H9 (cell line): ENCODE measurements around the gene TRMT1. TPM values are rescaled to one million over a fixed set of nuclear protein-coding genes. Genes with fewer than 3 reads are reported as not detected.

Experiments used
- DNase-seq: peaks from one replicate; pipeline ENCODE4 v3.0.0-alpha.2; 2017
- H2AFZ ChIP-seq: one replicate; pipeline ENCODE4 v1.6.1; 2013; ENCODE audit warnings: mild to moderate bottlenecking, low read length, control low read depth, moderate library complexity
- H2AK5ac ChIP-seq: 2 replicates; pipeline ENCODE4 v1.6.1; 2013; ENCODE audit warnings: low read length, control low read depth, mixed read lengths; ENCODE audit not compliant: insufficient read length
- H2BK120ac ChIP-seq: one replicate; pipeline ENCODE4 v1.6.1; 2013; ENCODE audit warnings: low read depth, mild to moderate bottlenecking, low read length, control low read depth, inconsistent platforms; ENCODE audit not compliant: poor library complexity, severe bottlenecking
- H2BK12ac ChIP-seq: 2 replicates; pipeline ENCODE4 v1.6.1; 2013; ENCODE audit warnings: low read length, control low read depth, mixed read lengths, low read depth; ENCODE audit not compliant: insufficient read length
- H2BK15ac ChIP-seq: 2 replicates; pipeline ENCODE4 v1.6.1; 2013; ENCODE audit warnings: low read depth, low read length, control low read depth
- H2BK20ac ChIP-seq: one replicate; pipeline ENCODE4 v1.6.1; 2013; ENCODE audit warnings: low read depth, mild to moderate bottlenecking, low read length, control low read depth, inconsistent platforms; ENCODE audit not compliant: poor library complexity, severe bottlenecking
- H2BK5ac ChIP-seq: 2 replicates; pipeline ENCODE4 v1.6.1; 2013; ENCODE audit warnings: low read length, control low read depth, mixed read lengths; ENCODE audit not compliant: insufficient read length
- H3K14ac ChIP-seq: 2 replicates; pipeline ENCODE4 v1.6.1; 2013; ENCODE audit warnings: low read length, control low read depth; ENCODE audit not compliant: insufficient read depth
- H3K18ac ChIP-seq: 2 replicates; pipeline ENCODE4 v1.6.1; 2013; ENCODE audit warnings: low read depth, mild to moderate bottlenecking, mixed read lengths, low read length, control low read depth; ENCODE audit not compliant: insufficient read length
- H3K23ac ChIP-seq: 2 replicates; pipeline ENCODE4 v1.6.1; 2013; ENCODE audit warnings: low read length, control low read depth, mixed read lengths, low read depth; ENCODE audit not compliant: insufficient read length
- H3K23me2 ChIP-seq: 2 replicates; pipeline ENCODE4 v1.6.1; 2013; ENCODE audit warnings: low read depth, mild to moderate bottlenecking, mixed read lengths, low read length, control low read depth; ENCODE audit not compliant: insufficient read length, poor library complexity, severe bottlenecking
- H3K27ac ChIP-seq: 2 replicates; pipeline ENCODE4 v1.5.1; 2013; ENCODE audit warnings: low read length, control low read depth, mixed read lengths, low read depth; ENCODE audit not compliant: insufficient read length
- H3K27me3 ChIP-seq: 2 replicates; pipeline ENCODE4 v1.6.1; 2013; ENCODE audit warnings: low read length, control low read depth, inconsistent platforms; ENCODE audit not compliant: insufficient read depth
- H3K4ac ChIP-seq: 2 replicates; pipeline ENCODE4 v1.6.1; 2013; ENCODE audit warnings: low read depth, mild to moderate bottlenecking, control low read depth, inconsistent platforms, low read length, moderate library complexity
- H3K4me1 ChIP-seq: 2 replicates; pipeline ENCODE4 v1.6.1; 2013; ENCODE audit warnings: low read length, control low read depth, inconsistent platforms; ENCODE audit not compliant: insufficient read depth
- H3K4me2 ChIP-seq: 2 replicates; pipeline ENCODE4 v1.6.1; 2013; ENCODE audit warnings: low read length, control low read depth, mixed read lengths; ENCODE audit not compliant: insufficient read length, insufficient read depth
- H3K56ac ChIP-seq: 2 replicates; pipeline ENCODE4 v1.6.1; 2013; ENCODE audit warnings: low read depth, mild to moderate bottlenecking, mixed read lengths, low read length, control low read depth; ENCODE audit not compliant: insufficient read length
- H3K79me1 ChIP-seq: 2 replicates; pipeline ENCODE4 v1.6.1; 2013; ENCODE audit warnings: low read depth, mild to moderate bottlenecking, moderate library complexity, low read length, control low read depth, inconsistent platforms; ENCODE audit not compliant: insufficient read depth, poor library complexity, severe bottlenecking
- H3K79me2 ChIP-seq: 2 replicates; pipeline ENCODE4 v1.6.1; 2013; ENCODE audit warnings: low read length, control low read depth, inconsistent platforms; ENCODE audit not compliant: insufficient read depth
- H3K9ac ChIP-seq: 2 replicates; pipeline ENCODE4 v1.6.1; 2013; ENCODE audit warnings: low read length, control low read depth, mixed read lengths; ENCODE audit not compliant: insufficient read length; ENCODE audit errors: extremely low read depth
- H3K9me3 ChIP-seq: one replicate; pipeline ENCODE4 v1.6.1; 2013; ENCODE audit warnings: low read depth, low read length, inconsistent platforms; ENCODE audit not compliant: control insufficient read depth
- H3T11ph ChIP-seq: one replicate; pipeline ENCODE4 v1.6.1; 2013; ENCODE audit warnings: mild to moderate bottlenecking, low read length, control low read depth, inconsistent platforms
- H4K20me1 ChIP-seq: one replicate; pipeline ENCODE4 v1.6.1; 2013; ENCODE audit not compliant: control insufficient read depth, insufficient read length, insufficient read depth
- H4K5ac ChIP-seq: 2 replicates; pipeline ENCODE4 v1.6.1; 2013; ENCODE audit warnings: low read depth, mild to moderate bottlenecking, mixed read lengths, low read length, control low read depth; ENCODE audit not compliant: insufficient read length
- H4K8ac ChIP-seq: replicated peaks from 2 replicates; pipeline ENCODE4 v1.6.1; 2013; ENCODE audit warnings: low read length, control low read depth, mixed read lengths, low read depth; ENCODE audit not compliant: insufficient read length
- H4K91ac ChIP-seq: 2 replicates; pipeline ENCODE4 v1.6.1; 2013; ENCODE audit warnings: low read depth, mild to moderate bottlenecking, moderate library complexity, mixed read lengths, low read length, control low read depth; ENCODE audit not compliant: insufficient read length
- H3K27ac Mint-ChIP-seq, 3 experiments: 2 replicates in 2 of 3; 3 replicates in 1 of 3; pipeline ENCODE4 v1.8.0; 2020 to 2021; ENCODE audit warnings: mixed read lengths in 3 of 3, mild to moderate bottlenecking in 1 of 3, moderate library complexity in 1 of 3
- H3K27me3 Mint-ChIP-seq: 2 replicates; pipeline ENCODE4 v1.8.0; 2021; ENCODE audit warnings: low read depth, mild to moderate bottlenecking, moderate library complexity, mixed read lengths
- H3K36me3 Mint-ChIP-seq, 3 experiments: 2 replicates in 2 of 3; 3 replicates in 1 of 3; pipeline ENCODE4 v1.8.0; 2020 to 2021; ENCODE audit warnings: low read depth in 3 of 3, mixed read lengths in 3 of 3; ENCODE audit not compliant: insufficient read depth in 1 of 3
- H3K4me1 Mint-ChIP-seq, 2 experiments: 2 replicates each; pipeline ENCODE4 v1.8.0; 2020; ENCODE audit warnings: mixed read lengths in 2 of 2
- H3K4me3 Mint-ChIP-seq, 2 experiments: 2 replicates in 1 of 2; 3 replicates in 1 of 2; pipeline ENCODE4 v1.8.0; 2020 to 2021; ENCODE audit warnings: mild to moderate bottlenecking in 2 of 2, mixed read lengths in 2 of 2, moderate library complexity in 1 of 2
- H3K9me3 Mint-ChIP-seq, 2 experiments: 2 replicates in 1 of 2; 3 replicates in 1 of 2; pipeline ENCODE4 v1.8.0; 2020; ENCODE audit warnings: mild to moderate bottlenecking in 2 of 2, mixed read lengths in 2 of 2, moderate library complexity in 1 of 2
- CTCF ChIP-seq: fragments of 200-600 bp; sonication (generic); conservative IDR thresholded peaks from 3 replicates; pipeline ENCODE4 v1.8.0; 2021; ENCODE audit warnings: antibody characterized with exemption, mild to moderate bottlenecking
- WGBS: extraction: QIAGEN DNeasy Blood & Tissue Kit; methylation state at CpG from one replicate; pipeline ENCODE4 v1.1.7; 2013; ENCODE audit warnings: missing lambda C conversion rate, low lambda C conversion rate, mixed read lengths; ENCODE audit not compliant: insufficient read length; ENCODE audit errors: extremely low coverage; 5-methylcytosine and 5-hydroxymethylcytosine counted together
- total RNA-seq: library from RNA; stranded (reverse); gene quantifications from 2 replicates; pipeline ENCODE4 v1.2.1, GENCODE V29; 2021

Gene TRMT1
- total RNA-seq, 1 experiment from 2014 or later: 95.7 TPM

- peak within 1 kb of the TSS; percentile 1 for H2BK120ac ChIP-seq
- no peak within 1 kb of the TSS for H4K5ac ChIP-seq
- H3K4me1 ChIP-seq: no peaks in the 10 kb centered on the region
- peak within 1 kb of the TSS; percentile 91 for H3K18ac ChIP-seq
- no peaks in the 10 kb centered on the region for H3K27me3 ChIP-seq
- no peak within 1 kb of the TSS for H4K8ac ChIP-seq
- H2BK20ac ChIP-seq: no peak within 1 kb of the TSS
- WGBS: no CpG with 5 or more reads among the region's 51 CpGs
- H3K56ac ChIP-seq: no peak within 1 kb of the TSS
- H3K27me3 Mint-ChIP-seq: peaks cover 10% of the 10 kb centered on the region; the same call in 1 of the 2 replicates
- H2AK5ac ChIP-seq: no peak within 1 kb of the TSS
- peaks cover 17% of the 10 kb centered on the region; the same call in 1 of the 2 replicates for H3K79me2 ChIP-seq
- peaks cover 22% of the 10 kb centered on the region for H3K23me2 ChIP-seq
- peak within 1 kb of the TSS; percentile 86 for H3K9ac ChIP-seq
- peak within 1 kb of the TSS; percentile 67 for H3K4me2 ChIP-seq
- H3T11ph ChIP-seq: no peak within 1 kb of the TSS
- peak within 1 kb of the TSS; percentile 98 to 100 (median 100) for H3K27ac Mint-ChIP-seq
- H3K4me1 Mint-ChIP-seq: peaks cover 13 to 14% of the 10 kb centered on the region in 2 experiments
- peaks cover 8 to 9% of the 10 kb centered on the region in 2 experiments; a peak in 4 of 5 replicates for H3K9me3 Mint-ChIP-seq
- no peaks in the 10 kb centered on the region for H4K20me1 ChIP-seq
- peak within 1 kb of the TSS; percentile 97 to 98 for H3K4me3 Mint-ChIP-seq
- no peak within 1 kb of the TSS for H4K91ac ChIP-seq
- H3K36me3 Mint-ChIP-seq: peaks cover 18 to 23% (median 18%) of the 10 kb centered on the region in 3 experiments
- H2BK12ac ChIP-seq: no peak within 1 kb of the TSS
- H3K23ac ChIP-seq: no peak within 1 kb of the TSS
- H2AFZ ChIP-seq: no peak within 1 kb of the TSS
- no peak within 1 kb of the TSS for H2BK5ac ChIP-seq
- peak within 1 kb of the TSS; percentile 86 for H3K14ac ChIP-seq
- DNase-seq: peak; percentile 94
- TF ChIP-seq CTCF: peak; percentile 47; the same call in 2 of the 3 replicates
- peak within 1 kb of the TSS; percentile 8 for H3K27ac ChIP-seq
- no peak within 1 kb of the TSS for H2BK15ac ChIP-seq
- no peak within 1 kb of the TSS; the same call in 1 of the 2 replicates for H3K4ac ChIP-seq
- H3K9me3 ChIP-seq: no peaks in the 10 kb centered on the region
- no peaks in the 10 kb centered on the region for H3K79me1 ChIP-seq
Measured at GRCh38 chr19:13150187-13150930, 33.8 kb upstream of the TRMT1 start, which contains the start of the genes IER2 and STX10. TSS of gene IER2 (plus strand) at chr19:13150411. CDS start at chr19:13153187, 2,776 bp downstream. TSS of gene STX10 (minus strand) at chr19:13150375. CDS start at chr19:13150173, 202 bp downstream.
